WTC11 (cell line): ENCODE data around the gene KCTD2.

Source experiments
- CREB1 ChIP-seq: sonication (generic); formaldehyde crosslinking; IDR thresholded peaks from 2 replicates; pipeline ENCODE4 v1.8.0; 2023; ENCODE audit warnings: mild to moderate bottlenecking, missing genetic modification reagents
- GABPB1 ChIP-seq: sonication (generic); formaldehyde crosslinking; IDR thresholded peaks from 2 replicates; pipeline ENCODE4 v1.8.1; 2023; ENCODE audit warnings: mild to moderate bottlenecking, missing genetic modification reagents
- JAZF1 ChIP-seq: fragments of 250-450 bp; sonication (Bioruptor Pico); IDR thresholded peaks from 2 replicates; pipeline ENCODE4 v1.9.0; 2021; ENCODE audit warnings: moderate library complexity, mild to moderate bottlenecking, inconsistent platforms
- RORB ChIP-seq: fragments of 250-450 bp; sonication (Bioruptor Pico); IDR thresholded peaks from 2 replicates; pipeline ENCODE4 v1.9.0; 2021; ENCODE audit warnings: mild to moderate bottlenecking
- ZNF232 ChIP-seq: sonication (generic); formaldehyde crosslinking; IDR thresholded peaks from 2 replicates; pipeline ENCODE4 v1.8.0; 2022; ENCODE audit warnings: mild to moderate bottlenecking, missing genetic modification reagents
- ZNF423 ChIP-seq: fragments of 250-450 bp; sonication (Bioruptor Pico); IDR thresholded peaks from 2 replicates; pipeline ENCODE4 v2.1.2; 2022; ENCODE audit warnings: mild to moderate bottlenecking, moderate library complexity
- TF ChIP-seq, protein P1 (sequence below): fragments of 250-450 bp; sonication (Bioruptor Pico); IDR thresholded peaks from 2 replicates; pipeline ENCODE4 v2.1.2; 2022; ENCODE audit warnings: mild to moderate bottlenecking, moderate library complexity
- TF ChIP-seq, protein P2 (sequence below): fragments of 200-600 bp; IDR thresholded peaks from 2 replicates; pipeline ENCODE4 v1.8.0; 2022; ENCODE audit warnings: antibody characterized with exemption
- TF ChIP-seq, protein P3 (sequence below): fragments of 250-450 bp; sonication (Bioruptor Pico); conservative IDR thresholded peaks from 2 replicates; pipeline ENCODE4 v1.9.0; 2021; ENCODE audit warnings: mild to moderate bottlenecking
- TF ChIP-seq, protein P4 (sequence below): sonication (generic); formaldehyde crosslinking; IDR thresholded peaks from 2 replicates; pipeline ENCODE4 v1.8.0; 2022; ENCODE audit warnings: missing genetic modification reagents
- TF ChIP-seq, protein P5 (sequence below): sonication (generic); formaldehyde crosslinking; IDR thresholded peaks from 2 replicates; pipeline ENCODE4 v1.8.0; 2022; ENCODE audit warnings: mild to moderate bottlenecking, missing genetic modification reagents
- TF ChIP-seq, protein P6 (sequence below): sonication (generic); formaldehyde crosslinking; IDR thresholded peaks from 2 replicates; pipeline ENCODE4 v1.8.1; 2023; ENCODE audit warnings: mild to moderate bottlenecking, missing genetic modification reagents
- TF ChIP-seq, protein P7 (sequence below): sonication (generic); formaldehyde crosslinking; IDR thresholded peaks from 2 replicates; pipeline ENCODE4 v1.8.1; 2022; ENCODE audit warnings: mild to moderate bottlenecking, missing genetic modification reagents, moderate library complexity, borderline replicate concordance
- TF ChIP-seq, protein P8 (sequence below): sonication (generic); formaldehyde crosslinking; IDR thresholded peaks from 2 replicates; pipeline ENCODE4 v1.8.1; 2022; ENCODE audit warnings: low read depth, mild to moderate bottlenecking, moderate library complexity, missing genetic modification reagents, borderline replicate concordance

DNA sequence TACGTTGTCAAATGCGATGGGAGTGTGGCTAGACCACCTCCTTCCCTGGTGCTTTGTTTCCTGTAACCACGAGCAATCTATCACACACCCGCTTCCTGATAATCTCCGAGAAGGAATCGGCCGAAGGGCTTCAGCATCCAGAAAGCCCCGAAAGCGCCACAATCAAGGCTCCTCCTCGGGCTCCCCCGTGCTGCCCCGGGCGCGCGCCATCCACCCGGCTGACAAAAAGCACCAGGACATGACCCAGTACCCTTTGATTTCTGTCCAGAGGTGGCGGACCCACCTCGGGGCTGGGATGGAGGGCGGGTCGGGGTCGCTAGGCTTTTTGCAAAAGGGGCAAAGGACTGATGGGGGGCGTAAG is 62.0 kb downstream of the KCTD2 start:
- TF ChIP-seq ZNF423 (CRISPR knock-in tag) (no peak), RORB (CRISPR knock-in tag) (no peak), JAZF1 (CRISPR knock-in tag) (no peak), CREB1 (no peak), ZNF232 (CRISPR knock-in tag) (no peak), GABPB1 (no peak)
- TF ChIP-seq, protein P1, sequence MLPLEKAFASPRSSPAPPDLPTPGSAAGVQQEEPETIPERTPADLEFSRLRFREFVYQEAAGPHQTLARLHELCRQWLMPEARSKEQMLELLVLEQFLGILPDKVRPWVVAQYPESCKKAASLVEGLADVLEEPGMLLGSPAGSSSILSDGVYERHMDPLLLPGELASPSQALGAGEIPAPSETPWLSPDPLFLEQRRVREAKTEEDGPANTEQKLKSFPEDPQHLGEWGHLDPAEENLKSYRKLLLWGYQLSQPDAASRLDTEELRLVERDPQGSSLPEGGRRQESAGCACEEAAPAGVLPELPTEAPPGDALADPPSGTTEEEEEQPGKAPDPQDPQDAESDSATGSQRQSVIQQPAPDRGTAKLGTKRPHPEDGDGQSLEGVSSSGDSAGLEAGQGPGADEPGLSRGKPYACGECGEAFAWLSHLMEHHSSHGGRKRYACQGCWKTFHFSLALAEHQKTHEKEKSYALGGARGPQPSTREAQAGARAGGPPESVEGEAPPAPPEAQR (CRISPR knock-in tag), result no peak
- TF ChIP-seq, protein P2, sequence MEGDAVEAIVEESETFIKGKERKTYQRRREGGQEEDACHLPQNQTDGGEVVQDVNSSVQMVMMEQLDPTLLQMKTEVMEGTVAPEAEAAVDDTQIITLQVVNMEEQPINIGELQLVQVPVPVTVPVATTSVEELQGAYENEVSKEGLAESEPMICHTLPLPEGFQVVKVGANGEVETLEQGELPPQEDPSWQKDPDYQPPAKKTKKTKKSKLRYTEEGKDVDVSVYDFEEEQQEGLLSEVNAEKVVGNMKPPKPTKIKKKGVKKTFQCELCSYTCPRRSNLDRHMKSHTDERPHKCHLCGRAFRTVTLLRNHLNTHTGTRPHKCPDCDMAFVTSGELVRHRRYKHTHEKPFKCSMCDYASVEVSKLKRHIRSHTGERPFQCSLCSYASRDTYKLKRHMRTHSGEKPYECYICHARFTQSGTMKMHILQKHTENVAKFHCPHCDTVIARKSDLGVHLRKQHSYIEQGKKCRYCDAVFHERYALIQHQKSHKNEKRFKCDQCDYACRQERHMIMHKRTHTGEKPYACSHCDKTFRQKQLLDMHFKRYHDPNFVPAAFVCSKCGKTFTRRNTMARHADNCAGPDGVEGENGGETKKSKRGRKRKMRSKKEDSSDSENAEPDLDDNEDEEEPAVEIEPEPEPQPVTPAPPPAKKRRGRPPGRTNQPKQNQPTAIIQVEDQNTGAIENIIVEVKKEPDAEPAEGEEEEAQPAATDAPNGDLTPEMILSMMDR, result no peak
- TF ChIP-seq, protein P3, sequence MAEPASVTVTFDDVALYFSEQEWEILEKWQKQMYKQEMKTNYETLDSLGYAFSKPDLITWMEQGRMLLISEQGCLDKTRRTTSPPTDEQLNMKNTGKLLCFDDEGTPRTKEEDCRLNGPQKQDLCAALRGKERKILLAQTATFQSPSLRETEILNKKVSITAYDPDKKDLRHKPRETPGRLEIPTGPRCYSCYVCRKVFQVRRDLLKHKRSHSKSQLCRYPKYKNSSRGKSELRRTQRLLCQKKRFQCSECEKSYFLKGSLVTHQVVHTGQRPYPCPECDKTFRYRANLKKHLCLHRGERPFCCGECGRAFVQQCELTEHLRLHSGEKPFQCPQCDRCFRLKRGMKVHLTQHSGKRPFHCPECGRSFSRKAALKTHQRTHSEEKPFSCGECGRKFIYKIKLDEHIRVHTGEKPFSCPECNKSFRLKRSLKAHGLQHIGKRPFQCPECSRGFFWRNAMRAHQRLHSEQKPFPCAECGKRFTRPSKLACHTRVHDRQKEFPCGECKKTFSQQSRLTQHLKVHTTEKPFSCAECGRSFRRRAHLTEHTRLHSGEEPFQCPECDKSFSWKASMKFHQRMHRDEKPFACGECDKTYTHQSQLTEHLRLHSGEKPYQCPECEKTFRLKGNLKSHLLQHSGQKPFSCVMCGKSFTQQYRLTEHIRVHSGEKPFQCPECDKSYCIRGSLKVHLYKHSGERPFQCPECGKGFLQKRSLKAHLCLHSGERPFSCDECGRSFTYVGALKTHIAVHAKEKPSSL (CRISPR knock-in tag), result no peak
- TF ChIP-seq, protein P4, sequence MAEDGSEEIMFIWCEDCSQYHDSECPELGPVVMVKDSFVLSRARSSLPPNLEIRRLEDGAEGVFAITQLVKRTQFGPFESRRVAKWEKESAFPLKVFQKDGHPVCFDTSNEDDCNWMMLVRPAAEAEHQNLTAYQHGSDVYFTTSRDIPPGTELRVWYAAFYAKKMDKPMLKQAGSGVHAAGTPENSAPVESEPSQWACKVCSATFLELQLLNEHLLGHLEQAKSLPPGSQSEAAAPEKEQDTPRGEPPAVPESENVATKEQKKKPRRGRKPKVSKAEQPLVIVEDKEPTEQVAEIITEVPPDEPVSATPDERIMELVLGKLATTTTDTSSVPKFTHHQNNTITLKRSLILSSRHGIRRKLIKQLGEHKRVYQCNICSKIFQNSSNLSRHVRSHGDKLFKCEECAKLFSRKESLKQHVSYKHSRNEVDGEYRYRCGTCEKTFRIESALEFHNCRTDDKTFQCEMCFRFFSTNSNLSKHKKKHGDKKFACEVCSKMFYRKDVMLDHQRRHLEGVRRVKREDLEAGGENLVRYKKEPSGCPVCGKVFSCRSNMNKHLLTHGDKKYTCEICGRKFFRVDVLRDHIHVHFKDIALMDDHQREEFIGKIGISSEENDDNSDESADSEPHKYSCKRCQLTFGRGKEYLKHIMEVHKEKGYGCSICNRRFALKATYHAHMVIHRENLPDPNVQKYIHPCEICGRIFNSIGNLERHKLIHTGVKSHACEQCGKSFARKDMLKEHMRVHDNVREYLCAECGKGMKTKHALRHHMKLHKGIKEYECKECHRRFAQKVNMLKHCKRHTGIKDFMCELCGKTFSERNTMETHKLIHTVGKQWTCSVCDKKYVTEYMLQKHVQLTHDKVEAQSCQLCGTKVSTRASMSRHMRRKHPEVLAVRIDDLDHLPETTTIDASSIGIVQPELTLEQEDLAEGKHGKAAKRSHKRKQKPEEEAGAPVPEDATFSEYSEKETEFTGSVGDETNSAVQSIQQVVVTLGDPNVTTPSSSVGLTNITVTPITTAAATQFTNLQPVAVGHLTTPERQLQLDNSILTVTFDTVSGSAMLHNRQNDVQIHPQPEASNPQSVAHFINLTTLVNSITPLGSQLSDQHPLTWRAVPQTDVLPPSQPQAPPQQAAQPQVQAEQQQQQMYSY (CRISPR knock-in tag), result 0 out of 2 replicates have a peak, but pooled peaks have one; percentile 3
- TF ChIP-seq, protein P5, sequence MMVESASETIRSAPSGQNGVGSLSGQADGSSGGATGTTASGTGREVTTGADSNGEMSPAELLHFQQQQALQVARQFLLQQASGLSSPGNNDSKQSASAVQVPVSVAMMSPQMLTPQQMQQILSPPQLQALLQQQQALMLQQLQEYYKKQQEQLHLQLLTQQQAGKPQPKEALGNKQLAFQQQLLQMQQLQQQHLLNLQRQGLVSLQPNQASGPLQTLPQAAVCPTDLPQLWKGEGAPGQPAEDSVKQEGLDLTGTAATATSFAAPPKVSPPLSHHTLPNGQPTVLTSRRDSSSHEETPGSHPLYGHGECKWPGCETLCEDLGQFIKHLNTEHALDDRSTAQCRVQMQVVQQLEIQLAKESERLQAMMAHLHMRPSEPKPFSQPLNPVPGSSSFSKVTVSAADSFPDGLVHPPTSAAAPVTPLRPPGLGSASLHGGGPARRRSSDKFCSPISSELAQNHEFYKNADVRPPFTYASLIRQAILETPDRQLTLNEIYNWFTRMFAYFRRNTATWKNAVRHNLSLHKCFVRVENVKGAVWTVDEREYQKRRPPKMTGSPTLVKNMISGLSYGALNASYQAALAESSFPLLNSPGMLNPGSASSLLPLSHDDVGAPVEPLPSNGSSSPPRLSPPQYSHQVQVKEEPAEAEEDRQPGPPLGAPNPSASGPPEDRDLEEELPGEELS, result no peak
- TF ChIP-seq, protein P6, sequence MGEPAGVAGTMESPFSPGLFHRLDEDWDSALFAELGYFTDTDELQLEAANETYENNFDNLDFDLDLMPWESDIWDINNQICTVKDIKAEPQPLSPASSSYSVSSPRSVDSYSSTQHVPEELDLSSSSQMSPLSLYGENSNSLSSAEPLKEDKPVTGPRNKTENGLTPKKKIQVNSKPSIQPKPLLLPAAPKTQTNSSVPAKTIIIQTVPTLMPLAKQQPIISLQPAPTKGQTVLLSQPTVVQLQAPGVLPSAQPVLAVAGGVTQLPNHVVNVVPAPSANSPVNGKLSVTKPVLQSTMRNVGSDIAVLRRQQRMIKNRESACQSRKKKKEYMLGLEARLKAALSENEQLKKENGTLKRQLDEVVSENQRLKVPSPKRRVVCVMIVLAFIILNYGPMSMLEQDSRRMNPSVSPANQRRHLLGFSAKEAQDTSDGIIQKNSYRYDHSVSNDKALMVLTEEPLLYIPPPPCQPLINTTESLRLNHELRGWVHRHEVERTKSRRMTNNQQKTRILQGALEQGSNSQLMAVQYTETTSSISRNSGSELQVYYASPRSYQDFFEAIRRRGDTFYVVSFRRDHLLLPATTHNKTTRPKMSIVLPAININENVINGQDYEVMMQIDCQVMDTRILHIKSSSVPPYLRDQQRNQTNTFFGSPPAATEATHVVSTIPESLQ (CRISPR knock-in tag), result no peak
- TF ChIP-seq, protein P7, sequence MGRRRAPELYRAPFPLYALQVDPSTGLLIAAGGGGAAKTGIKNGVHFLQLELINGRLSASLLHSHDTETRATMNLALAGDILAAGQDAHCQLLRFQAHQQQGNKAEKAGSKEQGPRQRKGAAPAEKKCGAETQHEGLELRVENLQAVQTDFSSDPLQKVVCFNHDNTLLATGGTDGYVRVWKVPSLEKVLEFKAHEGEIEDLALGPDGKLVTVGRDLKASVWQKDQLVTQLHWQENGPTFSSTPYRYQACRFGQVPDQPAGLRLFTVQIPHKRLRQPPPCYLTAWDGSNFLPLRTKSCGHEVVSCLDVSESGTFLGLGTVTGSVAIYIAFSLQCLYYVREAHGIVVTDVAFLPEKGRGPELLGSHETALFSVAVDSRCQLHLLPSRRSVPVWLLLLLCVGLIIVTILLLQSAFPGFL (CRISPR knock-in tag), result no peak
- TF ChIP-seq, protein P8, sequence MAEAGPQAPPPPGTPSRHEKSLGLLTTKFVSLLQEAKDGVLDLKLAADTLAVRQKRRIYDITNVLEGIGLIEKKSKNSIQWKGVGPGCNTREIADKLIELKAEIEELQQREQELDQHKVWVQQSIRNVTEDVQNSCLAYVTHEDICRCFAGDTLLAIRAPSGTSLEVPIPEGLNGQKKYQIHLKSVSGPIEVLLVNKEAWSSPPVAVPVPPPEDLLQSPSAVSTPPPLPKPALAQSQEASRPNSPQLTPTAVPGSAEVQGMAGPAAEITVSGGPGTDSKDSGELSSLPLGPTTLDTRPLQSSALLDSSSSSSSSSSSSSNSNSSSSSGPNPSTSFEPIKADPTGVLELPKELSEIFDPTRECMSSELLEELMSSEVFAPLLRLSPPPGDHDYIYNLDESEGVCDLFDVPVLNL (CRISPR knock-in tag), result no peak
